H1 (cell line): ENCODE data around the gene FUNDC2. TPM values are rescaled to one million over a fixed set of nuclear protein-coding genes. Genes with fewer than 3 reads are reported as not detected.

Experiments
- CBX5 ChIP-seq: fragments of 300-800, 300-1000 bp; sonication (generic); IDR thresholded peaks from 2 replicates; pipeline ENCODE4 v1.7.1; 2016; ENCODE audit warnings: antibody characterized with exemption, low read length, low read depth
- polyA plus RNA-seq, 7 experiments: library from polyadenylated mRNA; depleted of rRNA in 3 of 7; stranded (reverse) in 5 of 7; unstranded in 2 of 7; fragments of >200 nt in 5 of 7; fragments of 200-250 nt in 2 of 7; gene quantifications; 1 replicate in 5 of 7; 2 replicates in 1 of 7; 4 replicates in 1 of 7; pipeline versions ENCODE4 v1.2.1 to v1.2.3, GENCODE V29; 2011 to 2013; ENCODE audit warnings: missing spikeins in 2 of 7, mixed read lengths in 2 of 7
- total RNA-seq: library from RNA; stranded (reverse); fragmentation: NEBNext Ultra II Directional; extraction: Animal tissue kit (Norgen Biotek cat#: 25700); gene quantifications from 2 replicates; pipeline ENCODE4 v1.2.1, GENCODE V29; 2021

FUNDC2 gene
- total and polyA plus RNA-seq, 2 of the 8 experiments (the other 6 are each of a cell fraction or from before 2014, with no cell fraction given) = 67.7 to 93.7 TPM

DNA sequence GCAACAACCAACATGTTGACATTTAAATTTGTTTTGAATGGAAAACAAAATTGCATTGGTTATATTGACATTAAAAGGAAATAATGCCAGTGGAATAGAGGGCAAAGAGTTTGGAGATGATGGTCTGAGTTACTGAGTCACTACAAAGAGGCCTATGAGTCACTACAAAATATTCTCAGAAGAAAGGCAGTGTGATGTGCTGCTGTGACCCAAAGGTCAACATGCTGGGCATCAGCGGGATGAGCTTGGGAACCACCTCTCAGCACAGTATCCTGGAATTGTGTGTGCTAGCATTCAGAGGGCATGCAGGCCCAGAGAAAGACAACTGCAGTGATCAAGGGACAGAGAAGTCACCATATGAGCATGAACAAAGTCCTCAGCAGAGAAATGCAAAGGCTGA, 41.5 kb downstream of the FUNDC2 start (continued):
- TF ChIP-seq CBX5 = no peak
